Fibroblast of the conjunctiva (primary cell): Measurements from ENCODE around the gene ECE1.
A peak's percentile ranks its signal among the peaks of the same experiment; 100 is the strongest.

Experiments
- DNase-seq: peaks from one replicate; pipeline ENCODE4 v3.0.0-alpha.2; 2010; ENCODE audit warnings: low read depth

Gene ECE1

DNA sequence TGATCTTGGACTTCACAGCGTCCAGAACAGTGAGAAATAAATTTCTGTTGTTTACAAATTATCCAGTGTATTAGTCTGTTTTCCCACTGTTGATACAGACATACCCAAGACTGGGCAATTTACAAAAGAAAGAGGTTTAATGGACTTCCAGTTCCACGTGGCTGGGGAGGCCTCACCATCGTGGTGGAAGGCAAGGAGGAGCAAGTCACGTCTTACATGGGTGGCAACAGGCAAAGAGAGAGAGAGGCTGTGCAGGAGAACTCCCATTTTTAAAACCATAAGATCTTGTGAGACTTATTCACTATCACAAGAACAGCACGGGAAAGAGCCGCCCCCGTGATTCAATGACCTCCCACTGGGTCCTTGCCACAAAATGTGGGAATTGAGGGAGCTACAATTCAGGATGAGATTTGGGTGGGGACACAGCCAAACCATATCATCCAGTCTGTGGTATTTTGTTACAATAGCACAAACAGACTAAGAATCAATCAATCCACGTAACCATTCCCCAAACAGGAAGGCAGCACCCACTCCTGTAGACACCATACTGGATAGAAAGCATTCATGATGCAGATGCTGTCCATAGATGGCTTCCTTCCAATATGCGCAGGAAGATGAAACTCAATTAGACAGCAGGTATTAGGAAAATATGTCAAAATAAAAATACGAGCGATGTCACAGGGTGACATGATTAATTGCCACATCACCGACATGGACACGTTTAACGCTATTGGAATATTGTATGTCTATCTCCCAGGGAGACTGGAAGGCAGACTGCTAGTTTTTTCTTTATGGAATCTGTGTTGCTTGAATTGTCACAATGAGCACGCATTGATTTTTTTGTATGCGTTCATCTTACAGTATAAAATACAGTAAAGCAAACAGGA, 22.8 kb downstream of the ECE1 start:
- no peak for DNase-seq

DNA sequence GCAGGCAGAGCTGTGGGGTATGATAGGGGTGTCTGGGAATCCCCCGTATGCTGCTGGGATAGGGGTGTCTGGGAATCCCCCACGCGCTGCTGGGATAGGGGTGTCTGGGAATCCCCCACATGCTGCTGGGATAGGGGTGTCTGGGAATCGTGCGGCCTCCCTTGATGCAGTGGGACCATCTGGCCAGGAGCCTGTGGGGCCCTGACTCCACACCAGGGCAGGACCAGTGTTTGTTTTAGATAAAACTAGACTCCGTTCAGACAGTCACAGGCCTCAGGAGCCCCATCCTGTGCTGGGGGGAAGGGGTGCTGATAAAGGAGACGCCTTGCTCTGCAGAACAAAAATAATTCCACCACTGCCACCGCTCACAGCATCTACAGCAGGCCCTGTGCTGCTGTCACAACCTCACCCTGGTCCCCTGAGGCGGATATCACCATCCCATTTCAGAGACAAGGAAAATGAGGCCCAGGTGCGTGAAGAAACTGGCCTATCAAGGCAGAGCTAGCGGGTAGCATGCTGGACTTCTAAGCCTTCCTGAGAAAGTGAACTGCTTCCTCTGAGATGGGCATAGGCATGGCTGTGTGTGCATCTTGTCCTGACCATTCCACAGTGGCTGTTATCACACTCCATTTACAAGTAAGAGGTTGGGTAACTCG, 24.0 kb downstream of the ECE1 start:
- no peak for DNase-seq

DNA sequence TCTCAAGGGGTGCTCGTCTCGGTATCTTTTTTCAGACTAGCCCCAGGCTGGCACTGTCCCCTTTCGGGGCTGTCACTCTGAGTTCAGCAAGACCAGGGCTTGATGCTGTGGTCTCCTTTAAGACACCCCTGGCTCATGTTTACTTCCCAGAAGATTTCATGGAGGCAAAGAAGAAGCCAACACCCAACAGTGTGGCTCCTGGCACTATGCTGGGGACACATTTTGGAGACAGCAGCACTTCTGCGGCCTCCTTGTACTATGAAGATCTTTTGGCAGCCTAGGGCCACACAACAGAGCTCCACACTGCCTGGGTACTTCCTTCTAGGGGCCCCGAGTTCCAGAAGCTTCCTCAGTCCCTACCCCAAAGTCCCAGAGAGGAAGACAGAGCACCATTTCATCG, 24.6 kb downstream of the ECE1 start:
- DNase-seq, result no peak

DNA sequence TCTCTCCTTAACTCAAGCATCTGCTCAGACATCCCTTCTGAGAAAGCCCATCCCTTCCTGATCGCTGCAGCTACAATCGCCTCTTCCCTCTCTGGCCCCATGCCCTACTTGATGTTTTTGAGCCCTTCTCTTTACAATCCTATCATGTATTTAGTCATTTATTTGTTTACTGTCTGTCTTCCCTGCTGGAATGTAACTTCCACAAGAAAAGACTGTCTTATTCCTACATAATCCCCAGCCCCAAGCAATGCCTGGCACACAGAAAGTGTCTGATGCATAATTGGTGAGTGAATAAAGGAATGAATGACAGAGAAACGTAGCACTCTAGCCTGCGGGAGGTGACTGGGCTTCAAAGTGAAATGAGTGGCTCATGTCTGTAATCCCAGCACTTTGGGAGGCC, 25.4 kb downstream of the ECE1 start:
- no peak for DNase-seq

DNA sequence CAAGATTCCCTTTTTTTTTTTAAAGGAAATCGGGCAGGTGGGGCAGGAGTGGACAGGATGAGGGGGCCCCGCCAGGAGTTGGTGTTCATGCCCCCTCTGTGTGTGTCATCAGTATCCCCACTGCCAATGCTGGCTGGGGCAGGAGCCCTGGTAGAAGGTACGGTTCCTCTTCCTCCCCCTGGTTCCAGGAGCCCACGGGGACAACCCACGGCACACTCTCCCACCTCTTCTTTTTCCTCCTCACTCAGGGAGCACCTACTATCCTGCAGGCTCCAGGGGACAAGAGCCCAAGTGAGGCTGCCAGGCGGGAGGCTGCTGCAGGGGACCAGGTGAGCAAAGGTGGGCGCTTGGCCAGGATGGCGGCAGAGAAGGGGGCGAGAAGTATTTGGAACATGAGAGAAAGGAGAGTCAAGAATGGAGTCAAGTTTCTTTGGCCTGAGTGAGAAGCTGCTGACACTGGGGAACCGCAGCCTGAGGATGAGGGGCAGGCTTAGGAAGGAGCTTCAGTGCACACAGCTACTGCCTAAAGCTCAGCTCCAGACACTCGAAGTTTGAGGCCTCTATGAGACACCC, 26.5 kb downstream of the ECE1 start:
- no peak for DNase-seq

DNA sequence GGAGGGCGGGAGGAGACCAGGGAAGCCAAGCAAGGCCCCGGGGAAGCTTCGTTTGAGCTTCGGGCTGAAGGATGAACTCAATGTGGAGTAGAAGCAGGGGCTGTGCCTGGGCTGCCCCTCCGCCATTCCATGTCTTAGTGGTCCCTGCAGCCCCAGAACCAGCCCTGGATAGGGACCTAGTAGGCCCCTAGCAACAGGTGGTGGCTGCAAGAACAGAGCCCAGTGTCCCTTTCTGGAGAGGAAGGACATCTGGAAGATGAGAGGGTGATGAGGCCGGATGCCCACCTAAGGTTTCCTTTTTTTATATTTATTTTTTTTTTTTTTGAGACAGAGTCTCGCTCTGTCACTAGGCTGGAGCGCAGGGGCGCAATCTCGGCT, 27.2 kb downstream of the ECE1 start:
- DNase-seq, result no peak

DNA sequence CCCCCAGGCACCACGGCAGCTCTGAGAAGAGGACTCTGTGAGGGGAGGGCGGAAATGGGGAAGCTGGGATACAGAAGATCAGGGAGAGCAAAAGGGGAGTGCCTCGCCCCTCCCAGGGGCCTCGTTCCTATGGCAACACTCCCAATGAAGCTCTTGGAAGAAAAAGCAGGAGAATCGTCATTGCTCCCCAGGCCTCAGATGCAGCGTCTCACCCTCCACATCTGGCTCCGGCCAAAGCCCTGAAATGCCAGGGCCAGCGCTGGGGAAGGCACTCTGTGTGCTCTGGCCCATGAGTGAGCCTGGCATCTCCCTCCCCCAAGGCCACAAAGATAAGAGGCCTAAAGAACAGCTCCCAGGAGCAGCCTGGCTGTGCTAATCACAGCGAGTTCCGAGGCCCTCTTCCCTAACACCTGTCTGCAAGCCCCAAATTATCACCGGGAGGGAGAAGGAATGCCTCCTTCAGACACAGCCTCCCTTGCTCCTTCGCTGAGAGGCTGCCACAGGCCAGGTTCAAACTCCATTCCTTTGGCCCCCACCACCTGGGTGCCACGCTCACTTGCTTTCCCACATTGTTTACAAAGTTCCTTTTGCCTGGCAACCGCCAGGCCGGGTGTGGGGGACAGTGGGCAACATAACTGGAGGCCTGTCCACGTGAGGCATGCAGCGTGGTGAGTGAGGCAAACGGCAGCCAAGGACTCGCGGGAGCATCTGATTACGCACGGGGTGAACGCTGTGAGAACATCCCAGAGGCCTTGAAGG, 27.8 kb downstream of the ECE1 start:
- DNase-seq, result peak; percentile 75

DNA sequence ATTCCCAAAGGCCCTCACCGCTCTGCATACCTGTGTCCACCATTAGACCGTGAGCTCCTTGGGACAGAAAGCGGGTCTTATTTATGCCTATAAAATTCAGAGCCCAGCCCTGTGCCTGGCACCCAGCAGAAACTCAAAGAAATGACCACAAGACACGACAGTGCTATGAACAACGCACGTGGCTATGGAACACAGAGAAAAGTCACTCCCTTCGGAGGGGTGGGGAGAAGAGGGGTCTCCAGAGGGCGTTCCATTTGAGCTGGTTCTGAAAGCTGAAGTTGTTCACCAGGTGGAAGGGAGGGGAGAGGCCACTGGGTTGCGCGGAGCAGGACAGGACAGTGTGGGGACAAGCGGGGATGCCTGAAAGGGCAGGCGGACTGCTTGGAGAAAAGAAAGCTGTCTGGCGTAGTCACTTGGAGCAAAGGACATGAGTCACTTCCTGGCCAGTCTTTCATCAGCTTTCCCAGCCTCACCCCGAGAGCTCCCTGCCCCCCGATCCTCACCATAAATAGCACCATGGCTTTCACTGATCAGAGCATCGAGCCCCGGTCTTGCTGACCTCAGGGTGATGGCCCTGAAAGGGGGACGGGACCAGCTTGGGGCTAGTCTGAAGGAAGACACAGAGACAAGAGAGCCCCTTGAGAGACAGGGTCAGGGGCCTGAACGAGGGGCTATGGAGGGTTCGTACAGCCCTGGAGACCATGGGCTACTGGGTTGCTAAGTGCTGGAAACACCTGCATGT, 28.5 kb downstream of the ECE1 start:
- peak; percentile 88 for DNase-seq

DNA sequence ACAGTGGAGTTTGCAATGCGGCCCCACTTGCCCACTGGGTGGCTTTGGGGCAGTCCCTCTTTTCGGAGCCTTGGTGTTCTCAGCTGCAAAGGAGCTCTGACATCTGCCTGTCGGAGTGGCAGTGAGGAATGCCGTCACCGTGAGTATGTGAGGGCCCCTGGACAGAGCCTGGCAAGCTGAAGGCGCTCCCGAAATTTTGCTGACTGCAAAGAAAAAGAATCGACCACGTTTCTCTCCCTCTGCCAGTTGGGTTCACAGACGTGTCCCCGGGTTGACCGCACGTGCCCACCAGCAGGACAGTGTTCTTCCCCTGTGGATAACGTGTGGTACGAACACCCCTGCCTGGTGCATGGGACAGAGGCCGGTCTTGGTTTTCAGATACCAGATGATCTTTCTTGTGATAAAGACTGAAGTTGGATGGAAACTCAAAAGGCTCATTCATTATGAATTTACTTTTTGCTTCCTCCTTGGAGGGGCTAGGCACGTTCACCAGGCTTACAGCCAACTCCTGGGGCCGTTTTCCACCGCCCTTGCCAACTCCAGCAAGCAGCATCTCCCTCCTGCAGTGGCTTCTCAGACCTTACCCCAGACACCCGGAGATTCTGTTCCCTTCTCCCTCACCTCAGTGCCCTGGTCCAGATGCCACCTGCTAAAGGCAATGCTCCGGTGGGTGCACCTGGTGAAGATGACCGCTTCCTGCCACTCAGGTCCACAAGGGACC, 29.7 kb downstream of the ECE1 start:
- no peak for DNase-seq

DNA sequence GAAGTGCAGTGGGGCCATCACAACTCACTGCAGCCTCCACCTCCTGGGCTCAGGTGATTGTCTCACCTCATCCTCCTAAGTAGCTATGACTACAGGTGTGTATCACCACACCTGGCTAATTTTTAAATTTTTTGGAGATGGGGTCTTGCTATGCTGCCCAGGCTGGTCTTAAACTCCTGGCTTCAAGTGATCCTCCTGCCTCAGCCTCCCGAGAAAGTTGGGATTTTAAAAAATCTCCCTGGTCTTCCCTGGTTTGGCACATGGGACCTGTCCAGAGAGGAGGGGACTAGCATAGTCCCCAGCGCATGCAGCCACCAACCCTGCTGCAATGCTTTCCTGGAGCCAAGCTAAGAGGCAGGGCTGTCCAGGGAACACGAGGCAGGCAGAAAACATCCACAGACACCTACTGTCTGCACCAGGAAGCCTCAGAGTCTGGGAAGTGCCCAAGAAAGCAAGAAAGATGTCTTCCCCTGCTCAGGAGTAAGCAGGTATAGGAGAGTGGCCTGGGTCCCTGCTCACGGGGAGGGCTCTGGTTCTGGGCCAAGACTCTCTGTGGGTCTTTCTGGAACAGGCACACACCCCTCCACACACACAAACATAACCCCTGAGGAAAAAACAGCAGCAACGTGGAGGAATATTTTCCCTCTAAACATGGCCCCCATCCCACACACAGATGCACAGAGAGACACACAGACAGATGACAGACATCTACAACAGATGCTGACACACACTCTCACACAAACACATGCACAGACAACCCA, 30.8 kb downstream of the ECE1 start:
- DNase-seq, result no peak

DNA sequence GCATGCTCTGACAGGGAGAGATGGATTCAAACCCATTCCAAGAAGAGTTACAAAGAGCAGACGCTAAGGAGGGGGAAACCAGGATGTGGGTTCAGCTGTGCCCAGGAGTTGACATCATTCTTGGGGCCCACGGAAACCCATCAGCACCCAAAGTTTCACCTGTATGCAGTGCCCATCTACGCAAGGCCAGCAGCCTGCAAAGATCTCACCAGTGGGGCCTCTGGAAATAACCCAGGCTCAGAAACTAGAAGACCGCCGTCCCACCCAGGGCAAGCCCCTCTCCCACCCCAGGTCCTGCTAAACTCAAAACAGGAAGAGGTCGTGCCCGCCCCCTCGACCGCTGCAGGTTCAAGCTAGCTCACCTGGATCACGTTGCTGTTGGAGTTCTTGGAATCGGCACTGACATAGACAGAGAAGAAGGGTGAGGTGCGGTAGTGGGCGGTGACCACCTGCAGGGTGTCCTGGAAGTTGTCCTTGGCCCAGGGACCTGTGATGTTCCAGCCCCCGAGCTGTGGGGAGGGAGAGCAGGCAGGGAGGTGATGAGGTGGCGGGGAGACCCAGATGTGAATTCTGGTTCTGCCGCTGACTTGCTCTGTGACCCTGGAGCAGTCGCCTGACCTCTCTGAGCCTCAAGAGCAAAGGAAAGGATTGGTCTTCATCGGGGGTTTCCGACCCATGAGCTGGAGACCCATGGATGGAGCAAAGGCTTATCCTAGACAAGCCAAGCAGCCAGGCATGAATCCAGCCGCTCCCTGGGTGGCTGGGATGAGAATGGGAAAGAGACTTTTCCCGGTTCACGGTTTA, 31.7 kb downstream of the ECE1 start:
- DNase-seq, result no peak

DNA sequence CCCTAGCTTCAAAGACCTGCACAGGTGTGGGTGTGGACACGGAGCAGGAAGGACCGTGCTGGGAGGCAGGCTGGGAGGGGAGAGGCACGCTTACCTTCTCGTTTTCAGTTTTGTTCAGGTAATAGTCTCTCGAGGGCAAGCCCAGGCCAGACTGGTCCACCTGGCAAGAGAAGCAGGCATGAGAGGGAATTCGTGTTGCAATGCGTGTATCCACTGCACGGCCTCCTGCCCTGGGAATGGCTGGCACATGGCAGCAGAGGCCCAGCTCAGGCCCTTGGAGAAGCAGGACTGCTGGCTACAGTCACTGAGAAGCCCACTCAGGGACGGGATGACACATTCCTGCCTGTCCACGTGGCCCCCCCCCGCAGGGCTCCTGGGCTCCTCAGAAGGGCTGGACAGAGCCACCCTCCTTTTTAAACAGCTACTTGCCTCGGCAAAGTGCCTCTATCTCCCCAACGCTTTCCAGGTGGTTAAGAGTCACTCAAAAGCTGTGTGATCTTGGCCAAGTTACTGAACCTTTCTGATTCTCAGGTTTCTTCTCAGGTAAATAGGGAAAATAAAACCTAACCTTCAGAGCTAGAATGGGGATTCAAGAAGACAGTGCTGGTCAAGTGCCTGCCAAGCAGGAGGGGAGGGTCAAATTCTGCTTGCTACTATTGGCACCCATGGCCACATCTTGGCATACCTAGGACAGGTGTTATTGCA, 32.7 kb downstream of the ECE1 start:
- no peak for DNase-seq

DNA sequence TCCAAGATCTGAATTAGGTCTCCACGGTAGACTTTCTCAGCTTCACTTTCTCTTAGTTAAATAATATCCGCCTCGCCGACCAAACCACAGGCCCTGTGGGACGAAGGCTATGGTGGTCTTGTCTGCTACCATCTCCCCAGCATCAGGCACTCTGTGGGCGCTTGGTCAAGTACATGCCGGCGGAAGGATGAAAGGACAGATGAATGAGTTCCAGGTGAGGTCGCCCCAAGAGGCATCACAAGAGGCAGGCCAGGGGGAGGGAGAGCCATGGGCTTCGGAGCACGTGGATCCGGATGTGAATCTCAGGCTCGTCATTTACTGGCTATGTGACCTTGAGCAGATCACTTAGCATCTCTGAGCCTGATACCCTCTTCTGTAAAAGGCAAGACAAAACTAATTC, 33.5 kb downstream of the ECE1 start:
- DNase-seq, result no peak

DNA sequence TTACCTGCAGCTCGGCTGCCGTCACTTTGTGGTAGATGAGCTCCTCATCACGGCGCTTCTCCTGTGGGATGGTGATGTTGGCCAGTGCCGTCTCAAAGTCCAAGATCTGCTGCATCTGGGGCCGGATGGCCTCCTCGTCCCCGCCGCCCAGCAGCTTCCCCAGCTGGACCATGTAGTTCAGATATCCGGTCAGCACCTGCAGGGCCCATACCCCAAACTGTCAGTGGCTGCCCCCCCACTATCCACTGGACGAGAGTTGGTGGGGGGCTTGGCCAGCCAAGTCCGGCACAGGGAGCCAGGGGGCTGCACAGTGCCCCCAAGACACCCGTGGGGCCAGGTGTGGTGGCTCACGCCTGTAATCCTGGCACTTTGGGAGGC, 34.3 kb downstream of the ECE1 start:
- no peak for DNase-seq

DNA sequence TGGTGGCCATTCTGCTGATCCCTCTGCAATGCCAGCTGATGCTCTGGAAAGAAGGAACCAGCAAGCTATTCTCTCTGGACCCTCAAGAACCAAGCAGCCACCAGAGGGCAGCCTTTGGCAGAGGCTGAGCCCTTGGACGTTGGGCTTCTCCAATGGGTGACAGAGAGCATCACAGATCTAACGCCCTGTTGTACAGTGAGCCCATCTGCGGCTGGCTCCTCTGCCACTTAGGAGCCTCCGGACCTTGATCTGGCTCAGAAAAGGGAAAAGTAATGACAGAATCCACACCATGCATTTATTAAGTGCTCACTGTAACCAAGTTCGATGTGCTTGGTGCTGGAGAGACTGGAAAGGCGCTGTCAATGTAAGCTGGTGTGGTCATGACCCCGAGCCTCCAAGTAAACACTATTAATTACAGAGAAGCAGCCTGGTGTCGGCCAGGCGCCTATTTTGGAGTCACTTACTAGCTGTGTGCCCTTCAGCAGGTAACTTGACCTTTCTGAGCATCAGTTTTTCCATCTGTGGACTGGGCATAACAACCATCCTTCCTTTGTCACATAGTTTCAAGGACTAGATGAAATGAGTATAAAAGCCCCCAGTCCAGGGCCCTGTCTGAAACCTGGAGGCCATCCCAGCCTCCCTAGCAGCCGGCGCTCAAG, 34.9 kb downstream of the ECE1 start:
- peak; percentile 83 for DNase-seq

DNA sequence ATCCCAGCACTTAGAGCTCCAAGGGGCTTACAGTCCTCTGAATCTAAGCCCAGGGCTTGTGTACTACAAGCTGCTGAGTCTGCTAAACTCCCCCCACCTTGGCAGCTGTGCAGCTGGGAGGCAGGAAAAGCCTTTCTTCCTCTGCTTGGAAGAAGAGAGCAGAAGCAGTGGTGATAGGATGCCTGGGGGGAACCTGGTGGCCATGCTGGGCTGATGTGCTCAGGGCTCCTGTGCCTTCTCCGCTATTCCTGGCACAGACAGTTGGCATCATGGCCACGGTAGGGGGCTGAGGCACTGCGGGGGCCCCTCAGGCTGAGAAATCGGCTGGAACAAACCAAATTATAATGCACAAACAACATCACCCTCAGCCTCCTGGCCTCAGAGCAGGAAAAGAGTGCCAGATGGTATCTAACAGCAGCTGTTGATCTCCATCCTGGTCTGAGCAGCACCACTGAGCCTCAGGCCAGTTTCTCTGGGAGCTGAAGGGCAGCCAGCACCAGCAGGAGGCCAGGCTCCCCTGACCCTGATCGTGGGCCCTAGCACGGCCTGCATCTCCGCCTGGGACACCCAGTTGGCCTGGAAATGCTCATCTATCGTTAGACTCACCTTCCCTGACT, 35.8 kb downstream of the ECE1 start:
- DNase-seq, result peak; percentile 82

DNA sequence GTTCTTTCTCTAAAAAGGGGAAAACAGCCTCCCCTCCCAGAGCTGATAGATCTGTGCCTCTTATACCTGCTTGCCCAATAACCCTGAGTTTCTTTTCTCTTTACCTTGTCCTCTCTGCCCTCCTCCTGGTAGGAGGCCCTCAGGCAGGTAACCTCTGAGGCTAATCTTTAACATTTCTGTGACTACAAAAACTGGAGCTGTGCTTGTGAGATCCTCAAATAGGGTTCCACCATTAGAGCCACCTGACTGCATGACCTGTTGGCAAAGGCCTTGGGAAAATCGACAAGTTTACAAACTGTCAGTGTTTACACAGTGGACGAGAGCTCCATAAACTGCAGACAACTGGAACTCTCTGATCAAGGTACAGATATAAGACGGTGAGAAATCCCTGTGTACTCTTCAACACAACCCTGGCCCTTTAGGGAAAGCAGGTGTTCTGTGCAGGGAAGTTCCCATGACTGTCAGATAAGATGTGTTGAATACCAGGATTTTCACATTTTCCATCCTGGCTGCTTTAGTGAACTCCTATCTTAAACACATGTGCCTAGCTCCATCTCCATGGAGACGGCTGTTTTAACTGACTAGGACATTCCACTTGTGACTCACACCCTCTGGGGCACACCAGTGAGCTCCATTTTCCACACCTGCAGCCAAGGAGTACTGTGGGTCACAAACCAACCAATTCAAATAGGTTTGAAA, 38.3 kb downstream of the ECE1 start:
- peak; percentile 94 for DNase-seq
